Stimulated activated CD8-positive, alpha-beta memory T cell treated with anti-CD3 and anti-CD28 coated beads, Interleukin-7, amount 100 ng/mL, for 4 hours (primary cell): ENCODE measurements around the gene ZBTB47.

Source experiments
- DNase-seq, 2 donors: peaks; one replicate each; pipeline ENCODE4 v3.0.0-alpha.2; 2020; ENCODE audit warnings: low read depth in 2 of 2

ZBTB47 gene

GRCh38 chr3:42712688-42713372, 59.3 kb downstream of the ZBTB47 start:
- DNase-seq: no peak

- no peak for DNase-seq
Observed at GRCh38 chr3:42713747-42714146, 60.2 kb downstream of the ZBTB47 start.

GRCh38 chr3:42714171-42714852, 60.8 kb downstream of the ZBTB47 start:
- no peak for DNase-seq
